SK-N-SH (cell line): Measurements from ENCODE around the gene PCDHGA2. TPM values are rescaled to one million over a fixed set of nuclear protein-coding genes. Genes with fewer than 3 reads are reported as not detected.

ENCODE experiments used
- CTCF ChIA-PET: fragments of 300-600, 350-600 bp; formaldehyde crosslinking; extraction: SDS; loops from one replicate; lab custom pipeline; 2021; lab: Yijun Ruan, JAX
- POLR2A ChIA-PET: fragments of 350-600 bp; sonication (Branson Sonifier 250); formaldehyde crosslinking; extraction: SDS; loops from one replicate; lab custom pipeline; 2020; ENCODE audit warnings: antibody characterized with exemption, inconsistent platforms; lab: Yijun Ruan, JAX
- DNase-seq: peaks from one replicate; pipeline ENCODE4 v3.0.0; 2012
- H2AFZ ChIP-seq: fragments of 200-600 bp; sonication (generic); 2 replicates; pipeline ENCODE4 v1.8.1; 2016; ENCODE audit warnings: antibody characterized with exemption, mild to moderate bottlenecking, low read depth
- H3F3A ChIP-seq: fragments of 200-600 bp; sonication (generic); replicated peaks from 2 replicates; pipeline ENCODE3; 2016; ENCODE audit warnings: antibody characterized with exemption, mild to moderate bottlenecking; ENCODE audit not compliant: insufficient read depth
- H3K27ac ChIP-seq, 2 experiments: fragments of 200-500 bp in 1 of 2; fragments of 200-600 bp in 1 of 2; sonication (Bioruptor generic) in 1 of 2; sonication (generic), shearing (Covaris generic) in 1 of 2; 2 replicates each; pipeline versions ENCODE4 v1.5.1 to v1.6.1; 2014 to 2016; ENCODE audit warnings: low read depth in 2 of 2, inconsistent platforms in 1 of 2, low read length in 1 of 2, mild to moderate bottlenecking in 1 of 2, mixed read lengths in 1 of 2
- H3K27me3 ChIP-seq: fragments of 200-600 bp; sonication (generic), shearing (Covaris generic); 2 replicates; pipeline ENCODE4 v1.6.1; 2016; ENCODE audit warnings: mixed run types; ENCODE audit not compliant: insufficient read depth
- H3K36me3 ChIP-seq, 2 experiments: fragments of 200-500 bp in 1 of 2; fragments of 200-600 bp in 1 of 2; sonication (Bioruptor generic) in 1 of 2; sonication (generic) in 1 of 2; replicated peaks in 1 of 2; 2 replicates each; pipeline versions ENCODE3 to v1.5.1; 2014 to 2016; ENCODE audit warnings: low read length in 1 of 2, mild to moderate bottlenecking in 1 of 2; ENCODE audit not compliant: insufficient read depth in 2 of 2, control insufficient read depth in 1 of 2
- H3K4me1 ChIP-seq, 2 experiments: fragments of 200-500 bp in 1 of 2; fragments of 200-600 bp in 1 of 2; sonication (Bioruptor generic) in 1 of 2; sonication (generic), shearing (Covaris generic) in 1 of 2; 2 replicates each; pipeline versions ENCODE4 v1.5.1 to v1.6.1; 2014 to 2016; ENCODE audit warnings: low read depth in 1 of 2, low read length in 1 of 2, mixed run types in 1 of 2; ENCODE audit not compliant: insufficient read depth in 2 of 2, control insufficient read depth in 1 of 2
- H3K4me2 ChIP-seq: fragments of 200-600 bp; sonication (generic), shearing (Covaris generic); 2 replicates; pipeline ENCODE4 v1.6.1; 2017; ENCODE audit warnings: mixed run types
- H3K4me3 ChIP-seq, 2 experiments: fragments of 200-500 bp in 1 of 2; fragments of 200-600 bp in 1 of 2; sonication (Bioruptor generic) in 1 of 2; sonication (generic), shearing (Covaris generic) in 1 of 2; 2 replicates each; pipeline versions ENCODE4 v1.5.1 to v1.8.1; 2014 to 2016; ENCODE audit warnings: low read depth in 2 of 2, inconsistent platforms in 1 of 2, low read length in 1 of 2, mild to moderate bottlenecking in 1 of 2, mixed read lengths in 1 of 2, moderate library complexity in 1 of 2
- H3K79me2 ChIP-seq: fragments of 200-600 bp; sonication (generic); 2 replicates; pipeline ENCODE4 v1.8.1; 2017; ENCODE audit warnings: mild to moderate bottlenecking; ENCODE audit not compliant: insufficient read depth
- H3K9ac ChIP-seq: fragments of 200-600 bp; sonication (generic); 2 replicates; pipeline ENCODE4 v1.6.1; 2017; ENCODE audit warnings: mixed run types
- H3K9me2 ChIP-seq: fragments of 200-600 bp; sonication (generic); 2 replicates; pipeline ENCODE4 v1.6.1; 2017; ENCODE audit warnings: mixed run types
- H3K9me3 ChIP-seq: fragments of 200-600 bp; sonication (generic); 2 replicates; pipeline ENCODE4 v1.6.1; 2017; ENCODE audit warnings: mixed run types, mild to moderate bottlenecking, moderate library complexity
- H4K20me1 ChIP-seq: fragments of 200-600 bp; sonication (generic); 2 replicates; pipeline ENCODE4 v1.6.1; 2017; ENCODE audit warnings: mild to moderate bottlenecking, mixed run types; ENCODE audit not compliant: insufficient read depth
- CHD2 ChIP-seq: fragments of 150-350 bp; IDR thresholded peaks from 2 replicates; pipeline ENCODE4 v1.6.1; 2018; ENCODE audit warnings: low read length; ENCODE audit not compliant: partially characterized antibody
- EZH2phosphoT487 ChIP-seq: fragments of 200-600 bp; sonication (generic); IDR thresholded peaks from 2 replicates; pipeline ENCODE4 v1.6.1; 2017; ENCODE audit warnings: low read depth, mixed run types, mild to moderate bottlenecking, antibody characterized with exemption, moderate library complexity, borderline replicate concordance
- FOSL2 ChIP-seq: IDR thresholded peaks from 2 replicates; pipeline ENCODE4 v1.4.0; 2012; ENCODE audit warnings: low read depth, mild to moderate bottlenecking, moderate library complexity, borderline replicate concordance
- FOXJ3 ChIP-seq: sonication (generic); formaldehyde crosslinking; IDR thresholded peaks from 2 replicates; pipeline ENCODE4 v1.5.1; 2020; ENCODE audit warnings: mild to moderate bottlenecking, missing genetic modification reagents
- FOXM1 ChIP-seq: IDR thresholded peaks from 2 replicates; pipeline ENCODE4 v1.4.0; 2012; ENCODE audit warnings: low read depth, mild to moderate bottlenecking
- GATA2 ChIP-seq: sonication (generic); formaldehyde crosslinking; IDR thresholded peaks from 2 replicates; pipeline ENCODE4 v1.5.0; 2020; ENCODE audit warnings: mild to moderate bottlenecking, missing genetic modification reagents
- IRF3 ChIP-seq: fragments of 150-350 bp; IDR thresholded peaks from 2 replicates; pipeline ENCODE4 v1.6.1; 2016; ENCODE audit warnings: mild to moderate bottlenecking, low read depth, low read length
- JUND ChIP-seq: IDR thresholded peaks from 2 replicates; pipeline ENCODE4 v1.4.0; 2012
- NRF1 ChIP-seq: IDR thresholded peaks from 2 replicates; pipeline ENCODE4 v1.6.1; 2012; ENCODE audit warnings: low read depth, mild to moderate bottlenecking, low read length
- PBX3 ChIP-seq: IDR thresholded peaks from 2 replicates; pipeline ENCODE4; 2012
- RAD21 ChIP-seq: IDR thresholded peaks from 2 replicates; pipeline ENCODE4 v1.6.1; 2012; ENCODE audit warnings: mild to moderate bottlenecking, low read length
- RFX5 ChIP-seq: IDR thresholded peaks from 2 replicates; pipeline ENCODE4 v1.6.1; 2012; ENCODE audit warnings: mild to moderate bottlenecking, improper control_type of control experiment, low read length
- RXRA ChIP-seq: IDR thresholded peaks from 2 replicates; pipeline ENCODE4 v1.4.0; 2012; ENCODE audit warnings: low read depth, mild to moderate bottlenecking, borderline replicate concordance
- SIN3A ChIP-seq: IDR thresholded peaks from 2 replicates; pipeline ENCODE4 v1.6.1; 2012; ENCODE audit warnings: low read depth, mild to moderate bottlenecking, low read length, moderate library complexity, borderline replicate concordance
- TAF1 ChIP-seq: IDR thresholded peaks from 2 replicates; pipeline ENCODE4 v1.6.1; 2012; ENCODE audit warnings: low read depth, mild to moderate bottlenecking, low read length, moderate library complexity, borderline replicate concordance
- USF1 ChIP-seq: IDR thresholded peaks from 2 replicates; pipeline ENCODE4 v1.4.0; 2012; ENCODE audit warnings: low read depth, borderline replicate concordance
- WGBS: methylation state at CpG from one replicate; pipeline ENCODE4 v1.1.6; 2017; ENCODE audit warnings: low lambda C conversion rate; 5-methylcytosine and 5-hydroxymethylcytosine counted together
- polyA plus RNA-seq, 3 experiments: library from polyadenylated mRNA; depleted of rRNA; stranded (reverse); fragments of >200 nt; gene quantifications; 2 replicates each; pipeline ENCODE4 v1.2.3, GENCODE V29; 2012
- TF ChIP-seq, protein P1 (sequence below): fragments of 150-350 bp; IDR thresholded peaks from 2 replicates; pipeline ENCODE4 v1.6.1; 2017; ENCODE audit warnings: antibody characterized with exemption, low read length, low read depth, borderline replicate concordance
- TF ChIP-seq, protein P2 (sequence below): IDR thresholded peaks from 2 replicates; pipeline ENCODE4 v1.4.0; 2012; ENCODE audit warnings: low read depth, borderline replicate concordance

The PCDHGA2 gene
- polyA plus RNA-seq, 1 of the 3 experiments (the other 2 are of a cell fraction), result 1.4 TPM

DNA sequence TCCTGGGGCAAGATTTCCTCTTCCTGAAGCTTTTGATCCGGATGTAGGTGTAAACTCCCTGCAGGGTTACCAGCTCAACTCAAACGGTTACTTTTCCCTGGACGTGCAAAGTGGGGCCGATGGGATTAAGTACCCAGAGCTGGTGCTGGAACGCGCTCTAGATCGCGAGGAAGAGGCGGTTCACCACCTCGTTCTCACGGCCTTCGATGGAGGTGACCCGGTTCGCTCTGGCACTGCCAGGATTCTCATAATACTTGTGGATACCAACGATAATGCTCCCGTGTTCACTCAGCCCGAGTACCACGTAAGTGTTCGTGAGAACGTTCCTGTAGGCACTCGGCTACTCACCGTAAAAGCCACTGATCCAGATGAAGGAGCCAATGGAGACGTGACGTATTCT is 17.1 kb downstream of the PCDHGA2 start:
- 63% methylated on average over 17 of the region's 24 CpGs for WGBS
- H3K4me2 ChIP-seq, result no peak overlapping the region

GRCh38 chr5:141356133-141356532 is 17.6 kb downstream of the PCDHGA2 start:
- Histone ChIP-seq H3K4me1 (no peaks in the 10 kb centered on the region), H3K79me2 (no peaks in the 10 kb centered on the region), H4K20me1 (no peaks in the 10 kb centered on the region), H3F3A (no peaks in the 10 kb centered on the region), H2AFZ (no peak overlapping the region), H3K27me3 (no peaks in the 10 kb centered on the region), H3K9me3 (no peaks in the 10 kb centered on the region), H3K4me3 (no peak overlapping the region), H3K9ac (no peak overlapping the region), H3K36me3 (no peaks in the 10 kb centered on the region), H3K27ac (no peak overlapping the region), H3K4me2 (no peak overlapping the region), H3K9me2 (no peaks in the 10 kb centered on the region)
- no peak for DNase-seq
- WGBS, result 40% methylated on average over 5 of the region's 5 CpGs
- ChIA-PET CTCF (interaction anchor here (0.6 to 1.7 kb wide), 6 partner anchors 9 to 211 kb away, joined by 3 to 8 read pairs (median 4); no protein-coding TSS in a partner anchor), POLR2A (no interaction called here)
- TF ChIP-seq GATA2 (CRISPR knock-in tag) (no peak), FOXM1 (no peak), FOSL2 (no peak), CHD2 (no peak), RFX5 (no peak), TAF1 (no peak), RXRA (no peak), USF1 (no peak), PBX3 (no peak), NRF1 (no peak), SIN3A (no peak)
- TF ChIP-seq, protein P1, sequence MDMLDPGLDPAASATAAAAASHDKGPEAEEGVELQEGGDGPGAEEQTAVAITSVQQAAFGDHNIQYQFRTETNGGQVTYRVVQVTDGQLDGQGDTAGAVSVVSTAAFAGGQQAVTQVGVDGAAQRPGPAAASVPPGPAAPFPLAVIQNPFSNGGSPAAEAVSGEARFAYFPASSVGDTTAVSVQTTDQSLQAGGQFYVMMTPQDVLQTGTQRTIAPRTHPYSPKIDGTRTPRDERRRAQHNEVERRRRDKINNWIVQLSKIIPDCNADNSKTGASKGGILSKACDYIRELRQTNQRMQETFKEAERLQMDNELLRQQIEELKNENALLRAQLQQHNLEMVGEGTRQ, result no peak
- TF ChIP-seq, protein P2, sequence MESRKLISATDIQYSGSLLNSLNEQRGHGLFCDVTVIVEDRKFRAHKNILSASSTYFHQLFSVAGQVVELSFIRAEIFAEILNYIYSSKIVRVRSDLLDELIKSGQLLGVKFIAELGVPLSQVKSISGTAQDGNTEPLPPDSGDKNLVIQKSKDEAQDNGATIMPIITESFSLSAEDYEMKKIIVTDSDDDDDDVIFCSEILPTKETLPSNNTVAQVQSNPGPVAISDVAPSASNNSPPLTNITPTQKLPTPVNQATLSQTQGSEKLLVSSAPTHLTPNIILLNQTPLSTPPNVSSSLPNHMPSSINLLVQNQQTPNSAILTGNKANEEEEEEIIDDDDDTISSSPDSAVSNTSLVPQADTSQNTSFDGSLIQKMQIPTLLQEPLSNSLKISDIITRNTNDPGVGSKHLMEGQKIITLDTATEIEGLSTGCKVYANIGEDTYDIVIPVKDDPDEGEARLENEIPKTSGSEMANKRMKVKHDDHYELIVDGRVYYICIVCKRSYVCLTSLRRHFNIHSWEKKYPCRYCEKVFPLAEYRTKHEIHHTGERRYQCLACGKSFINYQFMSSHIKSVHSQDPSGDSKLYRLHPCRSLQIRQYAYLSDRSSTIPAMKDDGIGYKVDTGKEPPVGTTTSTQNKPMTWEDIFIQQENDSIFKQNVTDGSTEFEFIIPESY, result no peak

More for the DNA sequence above, 17.1 kb downstream of the PCDHGA2 start:
- POLR2A ChIA-PET, result no interaction called here
- Histone ChIP-seq H3K27me3 (no peaks in the 10 kb centered on the region), H3K36me3 (no peaks in the 10 kb centered on the region), H3K79me2 (no peaks in the 10 kb centered on the region), H4K20me1 (no peaks in the 10 kb centered on the region), H3K4me1 (no peaks in the 10 kb centered on the region), H2AFZ (no peak overlapping the region), H3K4me3 (no peak overlapping the region), H3K9me3 (no peaks in the 10 kb centered on the region; the same call in 1 of the 2 replicates), H3K9ac (no peak overlapping the region), H3K9me2 (no peaks in the 10 kb centered on the region), H3F3A (no peaks in the 10 kb centered on the region), H3K27ac (no peak overlapping the region)
- no peak for TF ChIP-seq FOSL2
- no peak for TF ChIP-seq RFX5
- TF ChIP-seq IRF3, result no peak
- TF ChIP-seq PBX3, result no peak
- TF ChIP-seq FOXJ3 (CRISPR knock-in tag), result no peak
- no peak for TF ChIP-seq RAD21
- no peak for TF ChIP-seq EZH2phosphoT487
- TF ChIP-seq JUND, result no peak
- CTCF ChIA-PET, result interaction anchor here (0.6 to 1.7 kb wide), 10 partner anchors 8 to 211 kb away, joined by 3 to 8 read pairs (median 4); partner anchors contain the start of gene PCDHB6
- DNase-seq, result no peak
